CD14-positive monocyte (primary cell): ENCODE measurements around the gene RHPN2. TPM values are rescaled to one million over a fixed set of nuclear protein-coding genes. Genes with fewer than 3 reads are reported as not detected.

Source experiments
- DNase-seq, 3 donors: peaks; one replicate each; pipeline ENCODE4 v3.0.0-alpha.2; 2011 to 2022
- H2AFZ ChIP-seq: 2 replicates; pipeline ENCODE4 v1.6.0; 2012; ENCODE audit warnings: mild to moderate bottlenecking, low read depth, low read length, inconsistent platforms; ENCODE audit not compliant: insufficient read depth, poor library complexity, severe bottlenecking
- H3K27ac ChIP-seq, 2 donors: 1 replicate in 1 of 2; 2 replicates in 1 of 2; pipeline ENCODE4 v1.5.1; 2012 to 2013; ENCODE audit warnings: low read length in 2 of 2, control low read depth in 1 of 2, inconsistent platforms in 1 of 2, low read depth in 1 of 2, mild to moderate bottlenecking in 1 of 2
- H3K27me3 ChIP-seq, 2 donors: one replicate each; pipeline versions ENCODE4 v1.6.0 to v1.6.1; 2011 to 2013; ENCODE audit warnings: low read length in 2 of 2; ENCODE audit not compliant: control insufficient read depth in 2 of 2, insufficient read depth in 2 of 2
- H3K36me3 ChIP-seq, 2 donors: replicated peaks in 1 of 2; 1 replicate in 1 of 2; 2 replicates in 1 of 2; pipeline versions ENCODE4 v1.5.1 to v1.6.1; 2012 to 2013; ENCODE audit warnings: low read length in 2 of 2, control low read depth in 1 of 2, inconsistent platforms in 1 of 2, mild to moderate bottlenecking in 1 of 2; ENCODE audit not compliant: insufficient read depth in 2 of 2, control insufficient read depth in 1 of 2
- H3K4me1 ChIP-seq, 2 donors: 1 replicate in 1 of 2; 2 replicates in 1 of 2; pipeline versions ENCODE4 v1.5.1 to v1.6.1; 2012 to 2013; ENCODE audit warnings: low read length in 2 of 2, control low read depth in 1 of 2, inconsistent platforms in 1 of 2, mild to moderate bottlenecking in 1 of 2, moderate library complexity in 1 of 2; ENCODE audit not compliant: insufficient read depth in 2 of 2, control insufficient read depth in 1 of 2
- H3K4me2 ChIP-seq: replicated peaks from 2 replicates; pipeline ENCODE3; 2012; ENCODE audit warnings: low read length, moderate library complexity, mild to moderate bottlenecking; ENCODE audit not compliant: poor library complexity, severe bottlenecking; ENCODE audit errors: extremely low read depth
- H3K4me3 ChIP-seq, 3 experiments: fragments of 200-600 bp in 1 of 3; sonication (generic) in 1 of 3; replicated peaks in 1 of 3; 1 replicate in 2 of 3; 2 replicates in 1 of 3; pipeline ENCODE4 v1.5.1; 2011 to 2013; ENCODE audit warnings: low read length in 3 of 3, mild to moderate bottlenecking in 3 of 3, control low read depth in 2 of 3, low read depth in 2 of 3, inconsistent platforms in 1 of 3, moderate library complexity in 1 of 3
- H3K79me2 ChIP-seq: 2 replicates; pipeline ENCODE4 v1.6.0; 2012; ENCODE audit warnings: mild to moderate bottlenecking, control low read depth, inconsistent platforms, low read length, moderate library complexity; ENCODE audit not compliant: insufficient read depth
- H3K9ac ChIP-seq: 2 replicates; pipeline ENCODE4 v1.6.0; 2017; ENCODE audit warnings: low read length, mild to moderate bottlenecking; ENCODE audit not compliant: insufficient read depth, poor library complexity, severe bottlenecking
- H3K9me3 ChIP-seq, 2 donors: replicated peaks in 1 of 2; 1 replicate in 1 of 2; 2 replicates in 1 of 2; pipeline versions ENCODE4 v1.5.1 to v1.6.1; 2012 to 2013; ENCODE audit warnings: low read length in 2 of 2, control low read depth in 1 of 2; ENCODE audit not compliant: control insufficient read depth in 1 of 2, insufficient read depth in 1 of 2
- H4K20me1 ChIP-seq: 2 replicates; pipeline ENCODE4 v1.6.0; 2012; ENCODE audit warnings: mild to moderate bottlenecking, low read length, control low read depth, moderate library complexity; ENCODE audit not compliant: insufficient read depth
- H3K27ac Mint-ChIP-seq, 7 donors: one replicate each; pipeline ENCODE4 v1.8.0; 2020; ENCODE audit warnings: mild to moderate bottlenecking in 7 of 7, mixed read lengths in 7 of 7, moderate library complexity in 6 of 7, inconsistent platforms in 2 of 7
- H3K27me3 Mint-ChIP-seq, 3 donors: one replicate each; pipeline ENCODE4 v1.8.0; 2021 to 2022; ENCODE audit warnings: low read depth in 3 of 3, mild to moderate bottlenecking in 3 of 3, mixed read lengths in 3 of 3, moderate library complexity in 3 of 3, inconsistent platforms in 1 of 3
- H3K36me3 Mint-ChIP-seq, 2 donors: one replicate each; pipeline ENCODE4 v1.8.0; 2020; ENCODE audit warnings: mixed read lengths in 2 of 2, inconsistent platforms in 1 of 2, mild to moderate bottlenecking in 1 of 2
- H3K4me1 Mint-ChIP-seq: one replicate; pipeline ENCODE4 v1.8.0; 2020; ENCODE audit warnings: mild to moderate bottlenecking, mixed read lengths
- H3K4me3 Mint-ChIP-seq, 2 donors: one replicate each; pipeline ENCODE4 v1.8.0; 2020; ENCODE audit warnings: mild to moderate bottlenecking in 2 of 2, mixed read lengths in 2 of 2, moderate library complexity in 1 of 2
- H3K9me3 Mint-ChIP-seq, 7 donors: one replicate each; pipeline ENCODE4 v1.8.0; 2020 to 2022; ENCODE audit warnings: mixed read lengths in 7 of 7, mild to moderate bottlenecking in 6 of 7, moderate library complexity in 6 of 7, inconsistent platforms in 2 of 7
- CTCF ChIP-seq: fragments of 200-600 bp; IDR thresholded peaks from one replicate; pipeline ENCODE4 v1.8.0; 2022; ENCODE audit warnings: antibody characterized with exemption, mild to moderate bottlenecking
- WGBS: methylation state at CpG from one replicate; pipeline ENCODE4 v1.1.5; 2013; ENCODE audit warnings: missing lambda C conversion rate; ENCODE audit not compliant: insufficient coverage; 5-methylcytosine and 5-hydroxymethylcytosine counted together
- intact Hi-C, 2 donors: fragments of 100-400 bp; cut with micrococcal nuclease; formaldehyde crosslinking; loops; one replicate each; pipeline versions ENCODE4 v1.15.0 to v1.15.1; 2023
- polyA plus RNA-seq, 3 donors: library from polyadenylated mRNA; depleted of rRNA in 1 of 3; unstranded in 2 of 3; stranded (reverse) in 1 of 3; fragments of 300-500 nt in 2 of 3; fragments of >200 nt in 1 of 3; fragmentation: Illumina TruSeq in 2 of 3; gene quantifications; 1 replicate in 2 of 3; 2 replicates in 1 of 3; pipeline ENCODE4 v1.2.3, GENCODE V29; 2012 to 2021

The RHPN2 gene
- polyA plus RNA-seq, 3 donors, result 0.16 to 0.93 (median 0.51) TPM

- H3K9ac ChIP-seq, result no peak overlapping the region
- TF ChIP-seq CTCF, result no peak
- no peaks in the 10 kb centered on the region for H3K79me2 ChIP-seq
- 94% methylated on average over 2 of the region's 3 CpGs for WGBS
- H3K27me3 ChIP-seq, result no peaks in the 10 kb centered on the region
- no peaks in the 10 kb centered on the region for H4K20me1 ChIP-seq
- Mint-ChIP-seq H3K27ac (no peak overlapping the region), H3K4me3 (no peak overlapping the region), H3K36me3 (peaks cover 53 to 73% of the 10 kb centered on the region in 2 donors), H3K4me1 (no peaks in the 10 kb centered on the region), H3K9me3 (peaks cover 2 to 10% (median 7%) of the 10 kb centered on the region in 7 donors), H3K27me3 (no peaks in the 10 kb centered on the region)
- H3K4me1 ChIP-seq, result no peaks in the 10 kb centered on the region
- peaks cover 3% of the 10 kb centered on the region in 2 donors for H3K9me3 ChIP-seq
- peaks cover 13 to 53% of the 10 kb centered on the region in 2 donors for H3K36me3 ChIP-seq
- H3K4me2 ChIP-seq, result no peak overlapping the region
- intact Hi-C loops, result no loop called here
- H3K27ac ChIP-seq, result no peak overlapping the region
- no peak overlapping the region for H3K4me3 ChIP-seq
- no peak for DNase-seq
- H2AFZ ChIP-seq, result no peak overlapping the region
Measured at GRCh38 chr19:32933571-32933970, 131.1 kb downstream of the RHPN2 start.

DNA sequence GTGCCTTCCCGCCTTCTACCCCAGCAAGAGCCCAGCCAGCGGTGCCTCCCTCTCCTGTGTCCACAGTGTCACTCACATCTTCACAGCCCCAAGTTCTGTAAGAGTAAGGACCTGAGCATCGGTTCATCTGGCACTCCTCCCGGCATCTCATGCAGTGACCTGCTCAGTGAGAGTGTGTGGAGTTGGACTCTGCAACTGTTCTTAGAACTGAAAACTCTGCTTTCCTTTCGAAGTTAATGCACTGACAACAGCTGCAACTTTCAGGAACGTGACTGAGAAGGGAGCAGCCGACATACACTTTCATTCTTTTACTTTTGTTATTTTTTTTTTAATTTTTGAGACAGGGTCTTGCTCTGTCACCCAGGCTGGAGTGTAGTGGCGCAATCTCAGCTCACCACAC, 134.1 kb downstream of the RHPN2 start:
- Mint-ChIP-seq H3K4me3 (no peak overlapping the region), H3K36me3 (peaks cover 46 to 69% of the 10 kb centered on the region in 2 donors)

More for the DNA sequence above, 134.1 kb downstream of the RHPN2 start:
- H3K36me3 ChIP-seq, result peaks cover 10 to 44% of the 10 kb centered on the region in 2 donors
- no peaks in the 10 kb centered on the region for H4K20me1 ChIP-seq
- Mint-ChIP-seq H3K27ac (peak overlapping the region in 3 of 7 donors; percentile 6 to 50 (median 10)), H3K9me3 (peaks cover 7 to 22% (median 19%) of the 10 kb centered on the region in 7 donors), H3K4me1 (no peaks in the 10 kb centered on the region), H3K27me3 (no peaks in the 10 kb centered on the region)
- DNase-seq, result no peak
- H3K4me3 ChIP-seq, result no peak overlapping the region
- no peak for TF ChIP-seq CTCF
- H2AFZ ChIP-seq, result no peak overlapping the region
- no peak overlapping the region for H3K27ac ChIP-seq
- no peaks in the 10 kb centered on the region for H3K27me3 ChIP-seq
- no peaks in the 10 kb centered on the region for H3K4me1 ChIP-seq
- H3K4me2 ChIP-seq, result no peak overlapping the region
- 100% methylated on average over 3 of the region's 8 CpGs for WGBS
- no peaks in the 10 kb centered on the region for H3K79me2 ChIP-seq
- no peak overlapping the region for H3K9ac ChIP-seq
- intact Hi-C loops, result no loop called here
- peaks cover 10 to 15% of the 10 kb centered on the region in 2 donors for H3K9me3 ChIP-seq
